RKO (cell line): Measurements from ENCODE around the gene TRAPPC2.
"Not testable (repeated sequence)": the region's sequence is repeated elsewhere in the genome, so short reads cannot be mapped to it uniquely, and the experiment has no call there.

ENCODE experiments used
- DNase-seq: peaks from one replicate; pipeline ENCODE4 v3.0.0-alpha.2; 2016; ENCODE audit warnings: low spot score

TRAPPC2 gene

GRCh38 chrX:13698432-13698831, 36.0 kb downstream of the TRAPPC2 start:
- DNase-seq, result no peak

- DNase-seq, result no peak
Measured at GRCh38 chrX:13697976-13698375, 36.4 kb downstream of the TRAPPC2 start.

- DNase-seq, result no peak
Measured at GRCh38 chrX:13697455-13697854, 37.0 kb downstream of the TRAPPC2 start.

GRCh38 chrX:13695601-13696115, 38.8 kb downstream of the TRAPPC2 start:
- no peak for DNase-seq

- no peak for DNase-seq
Measured at GRCh38 chrX:13694983-13695382, 39.4 kb downstream of the TRAPPC2 start.

GRCh38 chrX:13694359-13694758, 40.1 kb downstream of the TRAPPC2 start:
- DNase-seq, result no peak

GRCh38 chrX:13693341-13693961, 41.0 kb downstream of the TRAPPC2 start:
- no peak for DNase-seq

- no peak for DNase-seq
Measured at GRCh38 chrX:13692771-13693231, 41.6 kb downstream of the TRAPPC2 start.

- no peak for DNase-seq
Measured at GRCh38 chrX:13691841-13692371, 42.5 kb downstream of the TRAPPC2 start.

- DNase-seq, result no peak
Measured at GRCh38 chrX:13690836-13691235, 43.6 kb downstream of the TRAPPC2 start.

- peak; percentile 30 for DNase-seq
Measured at GRCh38 chrX:13689741-13690211, 44.6 kb downstream of the TRAPPC2 start.

GRCh38 chrX:13688958-13689740, 45.3 kb downstream of the TRAPPC2 start, which contains the start of gene RAB9A:
Gene RAB9A, plus strand, starts transcription at chrX:13689128. Its CDS starts 19,619 bp downstream, at chrX:13708747.
- peak; percentile 59 for DNase-seq

- no peak for DNase-seq
Measured at GRCh38 chrX:13688384-13688957, 45.9 kb downstream of the TRAPPC2 start.

GRCh38 chrX:13687203-13687602, 47.2 kb downstream of the TRAPPC2 start:
- DNase-seq, result no peak

GRCh38 chrX:13685126-13685763, 49.2 kb downstream of the TRAPPC2 start:
- DNase-seq, result peak; percentile 55

GRCh38 chrX:13684361-13684760, 50.1 kb downstream of the TRAPPC2 start:
- DNase-seq, result no peak

GRCh38 chrX:13681595-13681994, 52.8 kb downstream of the TRAPPC2 start:
- DNase-seq, result no peak

GRCh38 chrX:13679700-13680099, 54.7 kb downstream of the TRAPPC2 start:
- not testable (repeated sequence) for DNase-seq

- DNase-seq, result no peak
Measured at GRCh38 chrX:13676885-13677284, 57.5 kb downstream of the TRAPPC2 start.

GRCh38 chrX:13673016-13673415, 61.4 kb downstream of the TRAPPC2 start:
- no peak for DNase-seq

- DNase-seq, result no peak
Measured at GRCh38 chrX:13670197-13670596, 64.2 kb downstream of the TRAPPC2 start.

GRCh38 chrX:13669755-13670154, 64.7 kb downstream of the TRAPPC2 start:
- not testable (repeated sequence) for DNase-seq
